Cardiac muscle cell (in vitro differentiated cells and primary cell): ENCODE measurements around the gene ATAD3C. TPM values are rescaled to one million over a fixed set of nuclear protein-coding genes. Genes with fewer than 3 reads are reported as not detected.
"Not testable (repeated sequence)": the region's sequence is repeated elsewhere in the genome, so short reads cannot be mapped to it uniquely, and the experiment has no call there.

Source experiments
- DNase-seq, 2 donors: peaks; one replicate each; pipeline versions ENCODE4 v3.0.0 to v3.0.0-alpha.2; 2010 to 2017; ENCODE audit warnings: low read depth in 1 of 2, low spot score in 1 of 2
- H3K27ac ChIP-seq: fragments of 200-600 bp; sonication (generic); 2 replicates; pipeline ENCODE4 v1.5.1; 2016
- H3K27me3 ChIP-seq: fragments of 200-600 bp; sonication (generic); 2 replicates; pipeline ENCODE4 v1.6.0; 2016; ENCODE audit warnings: control low read depth
- H3K36me3 ChIP-seq: fragments of 200-600 bp; sonication (generic); 2 replicates; pipeline ENCODE4 v1.5.1; 2016; ENCODE audit warnings: control low read depth
- H3K4me1 ChIP-seq: fragments of 200-600 bp; sonication (generic); 2 replicates; pipeline ENCODE4 v1.8.1; 2017; ENCODE audit warnings: low read depth, mild to moderate bottlenecking, mixed run types
- H3K4me3 ChIP-seq: fragments of 200-600 bp; sonication (generic); 2 replicates; pipeline ENCODE4 v1.5.1; 2016; ENCODE audit warnings: mild to moderate bottlenecking
- H3K9me3 ChIP-seq: fragments of 200-600 bp; sonication (generic); 2 replicates; pipeline ENCODE4 v1.5.1; 2017; ENCODE audit warnings: low read depth, mild to moderate bottlenecking, control low read depth
- polyA plus RNA-seq: library from polyadenylated mRNA; unstranded; fragments of >200 nt; fragmentation: Nextera tagmentation; extraction: Ambion mirVana; gene quantifications from 2 replicates; pipeline ENCODE4 v1.2.1, GENCODE V29; 2016
- total RNA-seq: library from RNA; depleted of rRNA; stranded (reverse); fragments of >200 nt; gene quantifications from 2 replicates; pipeline ENCODE4 v1.2.3, GENCODE V29; 2016
- TF ChIP-seq, protein P1 (sequence below): IDR thresholded peaks from 2 replicates; pipeline ENCODE4 v1.5.1; 2012; ENCODE audit warnings: low read depth, mild to moderate bottlenecking, low read length

The ATAD3C gene
- total and polyA plus RNA-seq, 2 experiments from 2014 or later: 0.21 to 0.53 TPM

- Histone ChIP-seq H3K4me1 (no peaks in the 10 kb centered on the region), H3K27ac (no peak overlapping the region), H3K9me3 (no peaks in the 10 kb centered on the region), H3K4me3 (no peak overlapping the region), H3K27me3 (no peaks in the 10 kb centered on the region), H3K36me3 (peaks cover 19% of the 10 kb centered on the region)
- TF ChIP-seq, protein P1, sequence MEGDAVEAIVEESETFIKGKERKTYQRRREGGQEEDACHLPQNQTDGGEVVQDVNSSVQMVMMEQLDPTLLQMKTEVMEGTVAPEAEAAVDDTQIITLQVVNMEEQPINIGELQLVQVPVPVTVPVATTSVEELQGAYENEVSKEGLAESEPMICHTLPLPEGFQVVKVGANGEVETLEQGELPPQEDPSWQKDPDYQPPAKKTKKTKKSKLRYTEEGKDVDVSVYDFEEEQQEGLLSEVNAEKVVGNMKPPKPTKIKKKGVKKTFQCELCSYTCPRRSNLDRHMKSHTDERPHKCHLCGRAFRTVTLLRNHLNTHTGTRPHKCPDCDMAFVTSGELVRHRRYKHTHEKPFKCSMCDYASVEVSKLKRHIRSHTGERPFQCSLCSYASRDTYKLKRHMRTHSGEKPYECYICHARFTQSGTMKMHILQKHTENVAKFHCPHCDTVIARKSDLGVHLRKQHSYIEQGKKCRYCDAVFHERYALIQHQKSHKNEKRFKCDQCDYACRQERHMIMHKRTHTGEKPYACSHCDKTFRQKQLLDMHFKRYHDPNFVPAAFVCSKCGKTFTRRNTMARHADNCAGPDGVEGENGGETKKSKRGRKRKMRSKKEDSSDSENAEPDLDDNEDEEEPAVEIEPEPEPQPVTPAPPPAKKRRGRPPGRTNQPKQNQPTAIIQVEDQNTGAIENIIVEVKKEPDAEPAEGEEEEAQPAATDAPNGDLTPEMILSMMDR: no peak
- DNase-seq: no peak
Observed at GRCh38 chr1:1487701-1488100, 38.2 kb downstream of the ATAD3C start.

- H3K9me3 ChIP-seq: no peaks in the 10 kb centered on the region
- no peaks in the 10 kb centered on the region for H3K27me3 ChIP-seq
- H3K4me3 ChIP-seq: no peak overlapping the region
- no peak for DNase-seq
- TF ChIP-seq, protein P1: no peak
- H3K27ac ChIP-seq: no peak overlapping the region
- H3K4me1 ChIP-seq: no peaks in the 10 kb centered on the region
- peaks cover 13% of the 10 kb centered on the region for H3K36me3 ChIP-seq
Observed at GRCh38 chr1:1489231-1489630, 39.7 kb downstream of the ATAD3C start.

- DNase-seq: no peak
- no peak overlapping the region for H3K4me3 ChIP-seq
- no peaks in the 10 kb centered on the region for H3K9me3 ChIP-seq
- H3K4me1 ChIP-seq: no peaks in the 10 kb centered on the region
- H3K27me3 ChIP-seq: no peaks in the 10 kb centered on the region
- TF ChIP-seq, protein P1: no peak
- H3K27ac ChIP-seq: no peak overlapping the region
- peaks cover 13% of the 10 kb centered on the region for H3K36me3 ChIP-seq
Observed at GRCh38 chr1:1489861-1490260, 40.4 kb downstream of the ATAD3C start.

GRCh38 chr1:1490633-1491230, 41.2 kb downstream of the ATAD3C start:
- no peak for DNase-seq
- H3K36me3 ChIP-seq: peaks cover 13% of the 10 kb centered on the region
- H3K4me3 ChIP-seq: no peak overlapping the region
- H3K27ac ChIP-seq: no peak overlapping the region
- H3K27me3 ChIP-seq: no peaks in the 10 kb centered on the region
- TF ChIP-seq, protein P1: no peak
- H3K4me1 ChIP-seq: no peaks in the 10 kb centered on the region
- H3K9me3 ChIP-seq: no peaks in the 10 kb centered on the region

DNA sequence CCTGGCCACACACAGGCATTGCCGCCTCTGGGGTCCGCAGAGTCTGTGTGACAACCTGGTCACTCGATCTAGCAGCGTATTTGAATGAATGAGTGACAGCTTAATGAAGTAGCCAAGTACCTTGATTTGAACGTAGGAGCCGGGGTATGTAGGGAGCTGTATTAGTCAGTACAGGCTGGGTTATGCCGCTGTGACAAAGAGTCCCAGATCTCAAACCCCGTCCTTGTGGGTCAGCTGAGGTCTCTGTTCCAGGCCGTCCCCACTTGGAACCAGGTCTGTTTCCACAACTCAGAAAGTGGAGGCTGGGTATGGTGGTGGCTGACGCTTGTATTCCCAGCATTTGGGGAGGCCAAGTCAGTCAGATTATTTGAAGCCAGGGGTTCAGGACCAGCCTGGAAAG, 42.1 kb downstream of the ATAD3C start:
- Histone ChIP-seq H3K36me3 (peaks cover 13% of the 10 kb centered on the region), H3K27me3 (no peaks in the 10 kb centered on the region), H3K4me1 (no peaks in the 10 kb centered on the region), H3K27ac (no peak overlapping the region), H3K4me3 (no peak overlapping the region), H3K9me3 (no peaks in the 10 kb centered on the region)
- TF ChIP-seq, protein P1: no peak
- DNase-seq: no peak

DNA sequence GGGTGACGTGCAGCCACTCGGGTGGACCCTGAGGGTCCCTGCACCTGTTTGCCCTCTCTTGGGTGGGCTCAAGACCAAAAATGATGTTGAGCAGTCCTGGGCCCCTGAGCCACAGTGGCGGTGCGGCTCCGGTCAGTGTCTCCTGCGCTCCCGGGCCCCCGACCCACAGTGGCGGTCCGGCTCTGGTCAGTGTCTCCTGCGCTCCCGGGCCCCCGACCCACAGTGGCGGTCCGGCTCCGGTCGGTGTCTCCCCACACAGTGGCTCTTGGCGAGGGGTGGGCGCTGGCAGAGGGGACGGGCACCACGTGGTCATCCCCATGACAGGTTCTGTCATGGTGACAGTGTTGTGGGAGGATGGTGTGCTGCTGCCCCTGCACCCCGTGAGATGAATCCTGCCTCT, 44.8 kb downstream of the ATAD3C start:
- not testable (repeated sequence) for H3K27me3 ChIP-seq, H3K4me3 ChIP-seq, H3K27ac ChIP-seq, H3K9me3 ChIP-seq, H3K4me1 ChIP-seq, DNase-seq
- peaks cover 11% of the 10 kb centered on the region for H3K36me3 ChIP-seq

DNA sequence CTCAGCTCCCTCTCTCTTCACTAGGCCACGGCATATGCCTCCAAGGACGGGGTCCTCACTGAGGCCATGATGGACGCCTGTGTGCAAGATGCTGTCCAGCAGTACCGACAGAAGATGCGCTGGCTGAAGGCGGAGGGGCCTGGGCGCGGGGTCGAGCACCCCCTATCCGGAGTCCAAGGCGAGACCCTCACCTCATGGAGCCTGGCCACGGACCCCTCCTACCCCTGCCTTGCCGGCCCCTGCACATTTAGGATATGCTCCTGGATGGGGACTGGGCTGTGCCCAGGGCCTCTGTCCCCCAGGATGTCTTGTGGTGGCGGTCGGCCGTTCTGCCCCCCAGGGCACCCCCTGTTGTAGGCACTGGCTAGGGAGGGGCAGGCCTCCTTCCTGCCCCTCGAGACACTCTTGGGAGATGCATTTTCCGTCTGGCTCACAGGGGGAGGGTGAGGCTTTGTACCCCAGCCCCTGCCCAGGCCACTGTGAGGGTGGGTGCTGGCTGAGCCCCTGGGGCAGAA, 46.0 kb downstream of the ATAD3C start:
- not testable (repeated sequence) for H3K4me3 ChIP-seq, H3K27me3 ChIP-seq, DNase-seq, H3K9me3 ChIP-seq, H3K27ac ChIP-seq, H3K4me1 ChIP-seq
- H3K36me3 ChIP-seq: peaks cover 11% of the 10 kb centered on the region
